Liver (tissue), 9 donors: ENCODE data around the gene PDPN. TPM values are rescaled to one million over a fixed set of nuclear protein-coding genes. Genes with fewer than 3 reads are reported as not detected.
"Not testable (repeated sequence)": the region's sequence is repeated elsewhere in the genome, so short reads cannot be mapped to it uniquely, and the experiment has no call there.

Source experiments
- DNase-seq: peaks from one replicate; pipeline ENCODE4 v3.0.0-alpha.2; 2017; ENCODE audit warnings: low spot score
- H3K27ac ChIP-seq, 2 donors: one replicate each; pipeline ENCODE4 v1.7.0; 2013; ENCODE audit warnings: inconsistent platforms in 2 of 2, low read length in 2 of 2, control low read depth in 1 of 2, low read depth in 1 of 2, mild to moderate bottlenecking in 1 of 2
- H3K27me3 ChIP-seq, 4 donors: one replicate each; pipeline versions ENCODE4 v1.6.1 to v1.7.0; 2013; ENCODE audit warnings: low read length in 3 of 4, inconsistent platforms in 1 of 4, mild to moderate bottlenecking in 1 of 4, moderate library complexity in 1 of 4; ENCODE audit not compliant: control insufficient read depth in 4 of 4, insufficient read depth in 4 of 4
- H3K36me3 ChIP-seq, 4 donors: one replicate each; pipeline versions ENCODE4 v1.6.1 to v1.7.0; 2013; ENCODE audit warnings: low read length in 3 of 4, mild to moderate bottlenecking in 3 of 4, low read depth in 1 of 4, moderate library complexity in 1 of 4; ENCODE audit not compliant: control insufficient read depth in 4 of 4, insufficient read depth in 3 of 4
- H3K4me1 ChIP-seq, 4 donors: one replicate each; pipeline versions ENCODE4 v1.6.1 to v1.7.0; 2013; ENCODE audit warnings: low read length in 3 of 4, mild to moderate bottlenecking in 3 of 4, moderate library complexity in 1 of 4; ENCODE audit not compliant: control insufficient read depth in 4 of 4, insufficient read depth in 4 of 4
- H3K4me3 ChIP-seq, 3 donors: one replicate each; pipeline versions ENCODE4 v1.6.1 to v1.7.0; 2013; ENCODE audit warnings: low read length in 3 of 3, control low read depth in 1 of 3, low read depth in 1 of 3, mild to moderate bottlenecking in 1 of 3
- H3K9ac ChIP-seq, 2 donors: one replicate each; pipeline ENCODE4 v1.7.0; 2013; ENCODE audit warnings: low read length in 2 of 2, mild to moderate bottlenecking in 2 of 2, moderate library complexity in 2 of 2, control low read depth in 1 of 2, low read depth in 1 of 2
- H3K9me3 ChIP-seq, 4 donors: one replicate each; pipeline versions ENCODE4 v1.6.1 to v1.7.0; 2013; ENCODE audit warnings: low read length in 3 of 4; ENCODE audit not compliant: control insufficient read depth in 4 of 4
- EGR1 ChIP-seq, 2 donors: IDR thresholded peaks; 2 replicates each; pipeline ENCODE4 v1.6.1; 2016 to 2018; ENCODE audit warnings: antibody characterized with exemption in 2 of 2, low read depth in 2 of 2
- FOXA1 ChIP-seq: IDR thresholded peaks from 2 replicates; pipeline ENCODE4 v1.6.1; 2016; ENCODE audit warnings: antibody characterized with exemption
- FOXA2 ChIP-seq: IDR thresholded peaks from 2 replicates; pipeline ENCODE4 v1.6.1; 2016; ENCODE audit warnings: antibody characterized with exemption
- GABPA ChIP-seq, 2 donors: IDR thresholded peaks in 1 of 2; conservative IDR thresholded peaks in 1 of 2; 2 replicates each; pipeline ENCODE4 v1.6.1; 2016; ENCODE audit warnings: antibody characterized with exemption in 2 of 2, mild to moderate bottlenecking in 1 of 2, moderate library complexity in 1 of 2
- HNF4G ChIP-seq: IDR thresholded peaks from 2 replicates; pipeline ENCODE4 v1.6.1; 2016; ENCODE audit warnings: antibody characterized with exemption
- JUND ChIP-seq, 2 donors: IDR thresholded peaks; 2 replicates each; pipeline ENCODE4 v1.6.1; 2016; ENCODE audit warnings: antibody characterized with exemption in 2 of 2
- NR2F2 ChIP-seq: IDR thresholded peaks from 2 replicates; pipeline ENCODE4 v1.6.1; 2016; ENCODE audit warnings: antibody characterized with exemption
- RAD21 ChIP-seq, 2 donors: IDR thresholded peaks; 2 replicates each; pipeline ENCODE4 v1.6.1; 2016; ENCODE audit warnings: antibody characterized with exemption in 2 of 2, mild to moderate bottlenecking in 2 of 2
- RXRA ChIP-seq, 2 donors: IDR thresholded peaks; 2 replicates each; pipeline ENCODE4 v1.6.1; 2017 to 2018; ENCODE audit warnings: antibody characterized with exemption in 2 of 2, mild to moderate bottlenecking in 1 of 2
- YY1 ChIP-seq: IDR thresholded peaks from 2 replicates; pipeline ENCODE4 v1.6.1; 2016; ENCODE audit warnings: antibody characterized with exemption, mild to moderate bottlenecking
- ZBTB33 ChIP-seq: IDR thresholded peaks from 2 replicates; pipeline ENCODE4 v1.6.1; 2016; ENCODE audit warnings: antibody characterized with exemption
- WGBS: extraction: QIAGEN DNeasy Blood & Tissue Kit; methylation state at CpG from one replicate; pipeline ENCODE4 v1.1.7; 2013; 5-methylcytosine and 5-hydroxymethylcytosine counted together
- polyA plus RNA-seq, 2 donors: library from polyadenylated mRNA; stranded (reverse) in 1 of 2; unstranded in 1 of 2; fragments of 200-250 nt in 1 of 2; fragments of >200 nt in 1 of 2; fragmentation: Nextera tagmentation in 1 of 2; extraction: Ambion mirVana in 1 of 2; gene quantifications; one replicate each; pipeline versions ENCODE4 v1.2.1 to v1.2.3, GENCODE V29; 2013 to 2015
- total RNA-seq, 2 donors: library from RNA; depleted of rRNA; stranded (reverse); fragments of >200 nt; gene quantifications; one replicate each; pipeline ENCODE4 v1.2.3, GENCODE V29; 2014
- TF ChIP-seq, protein P1 (sequence below): IDR thresholded peaks from 2 replicates; pipeline ENCODE4 v1.6.1; 2016; ENCODE audit warnings: antibody characterized with exemption
- TF ChIP-seq, protein P2 (sequence below): IDR thresholded peaks from 2 replicates; pipeline ENCODE4 v1.6.1; 2016; ENCODE audit warnings: antibody characterized with exemption
- TF ChIP-seq, protein P3 (sequence below): IDR thresholded peaks from 2 replicates; pipeline ENCODE4 v1.6.1; 2016; ENCODE audit warnings: antibody characterized with exemption, mild to moderate bottlenecking
- donor health status: healthy.
- donor health status: healthy.
- donor health status: healthy.
- donor health status: healthy.
- donor health status: healthy.

PDPN gene
- total and polyA plus RNA-seq, 4 donors = 0.09 to 0.31 (median 0.21) TPM

- Histone ChIP-seq H3K4me3 (no peak overlapping the region), H3K4me1 (no peaks in the 10 kb centered on the region), H3K9ac (no peak overlapping the region), H3K36me3 (no peaks in the 10 kb centered on the region), H3K27me3 (peaks cover 0 to 2% (median 0%) of the 10 kb centered on the region in 4 donors), H3K9me3 (no peaks in the 10 kb centered on the region), H3K27ac (no peak overlapping the region)
- no peak for TF ChIP-seq GABPA (IDR thresholded peaks at IDR 0.05 in 1 of 2, conservative IDR thresholded peaks at IDR 0.05 in 1 of 2)
- no peak for TF ChIP-seq HNF4G
- TF ChIP-seq JUND (IDR thresholded peaks at IDR 0.05) = no peak
- TF ChIP-seq NR2F2 = no peak
- no peak for TF ChIP-seq RAD21 (IDR thresholded peaks at IDR 0.05)
- TF ChIP-seq, protein P1, sequence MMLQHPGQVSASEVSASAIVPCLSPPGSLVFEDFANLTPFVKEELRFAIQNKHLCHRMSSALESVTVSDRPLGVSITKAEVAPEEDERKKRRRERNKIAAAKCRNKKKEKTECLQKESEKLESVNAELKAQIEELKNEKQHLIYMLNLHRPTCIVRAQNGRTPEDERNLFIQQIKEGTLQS = no peak
- no peak for TF ChIP-seq ZBTB33
- WGBS = 77% methylated on average over 6 of the region's 6 CpGs
- DNase-seq = no peak
Measured at GRCh38 chr1:13560541-13560940, 23.1 kb upstream of the PDPN start.

DNA sequence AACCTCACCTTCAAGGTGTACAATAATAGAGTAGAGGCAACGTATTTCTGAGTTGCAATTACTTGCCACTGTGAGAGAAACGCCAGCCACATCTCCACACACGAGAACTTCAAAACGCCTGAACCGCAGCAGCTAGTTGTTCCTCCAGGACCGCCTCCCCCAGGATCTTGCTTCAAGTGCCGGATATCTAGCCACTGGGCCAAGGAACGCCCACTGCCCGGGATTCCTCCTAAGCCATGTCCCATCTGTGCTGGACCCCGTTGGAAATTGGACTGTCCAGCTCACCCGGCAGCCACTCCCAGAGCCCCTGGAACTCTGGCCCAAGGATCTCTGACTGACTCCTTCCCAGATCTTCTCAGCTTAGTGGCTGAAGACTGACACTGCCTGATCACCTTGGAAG lies 20.7 kb upstream of the PDPN start:
- not testable (repeated sequence) for H3K36me3 ChIP-seq, H3K4me1 ChIP-seq, H3K27ac ChIP-seq, H3K4me3 ChIP-seq, H3K9ac ChIP-seq, H3K27me3 ChIP-seq, H3K9me3 ChIP-seq, DNase-seq
- WGBS = 88% methylated on average over 11 of the region's 11 CpGs

DNA sequence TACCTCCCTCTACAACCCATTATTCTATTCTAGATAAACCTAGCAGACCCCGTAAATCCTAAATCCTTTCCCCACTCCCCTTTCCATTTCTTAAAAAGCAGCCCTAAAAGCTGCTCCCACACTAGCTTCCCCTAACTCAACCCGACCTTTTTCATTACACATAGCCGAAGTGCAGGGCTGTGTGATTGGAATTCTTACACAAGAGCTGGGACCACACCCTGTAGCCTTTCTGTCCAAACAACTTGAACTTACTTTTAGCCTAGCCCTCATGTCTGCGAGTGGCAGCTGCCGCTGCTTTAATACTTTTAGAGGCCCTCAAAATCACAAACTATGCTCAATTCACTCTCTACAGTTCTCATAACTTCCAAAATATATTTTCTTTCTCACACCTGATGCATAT lies 19.6 kb upstream of the PDPN start:
- no peak overlapping the region for H3K27ac ChIP-seq
- WGBS = 74% methylated on average over 5 of the region's 5 CpGs

DNA sequence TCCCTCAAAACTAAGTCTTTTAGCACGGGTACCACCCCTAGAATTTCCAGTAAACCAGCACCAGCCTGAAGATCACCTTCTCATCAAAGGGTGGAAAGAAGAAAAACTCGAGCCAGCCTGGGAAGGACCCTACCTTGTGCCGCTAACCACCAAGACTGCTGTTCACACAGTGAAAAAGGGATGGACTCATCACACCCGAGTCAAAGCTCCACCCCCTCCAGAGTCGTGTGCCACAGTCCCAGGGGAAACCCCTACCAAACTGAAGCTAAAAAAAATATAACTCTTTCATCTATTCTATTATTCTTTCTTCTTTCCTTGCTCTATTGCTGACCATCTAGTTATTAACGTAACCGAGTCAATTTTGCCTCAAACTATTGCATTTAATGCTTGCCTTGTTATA lies 13.2 kb upstream of the PDPN start:
- H3K36me3 ChIP-seq, H3K9me3 ChIP-seq, H3K9ac ChIP-seq, H3K27ac ChIP-seq, DNase-seq, H3K4me1 ChIP-seq, H3K4me3 ChIP-seq, H3K27me3 ChIP-seq: not testable (repeated sequence)
- WGBS = 54% methylated on average over 7 of the region's 7 CpGs

More for the DNA sequence above, 19.6 kb upstream of the PDPN start:
- Histone ChIP-seq H3K9me3 (no peaks in the 10 kb centered on the region), H3K27me3 (peaks cover 0 to 3% (median 0%) of the 10 kb centered on the region in 4 donors), H3K4me1 (no peaks in the 10 kb centered on the region), H3K9ac (no peak overlapping the region), H3K4me3 (no peak overlapping the region), H3K36me3 (no peaks in the 10 kb centered on the region)
- TF ChIP-seq RAD21 (IDR thresholded peaks at IDR 0.05) = no peak
- no peak for DNase-seq

- H3K4me3 ChIP-seq = no peak overlapping the region
- 63% methylated on average over 5 of the region's 5 CpGs for WGBS
- TF ChIP-seq, protein P2, sequence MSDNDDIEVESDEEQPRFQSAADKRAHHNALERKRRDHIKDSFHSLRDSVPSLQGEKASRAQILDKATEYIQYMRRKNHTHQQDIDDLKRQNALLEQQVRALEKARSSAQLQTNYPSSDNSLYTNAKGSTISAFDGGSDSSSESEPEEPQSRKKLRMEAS = no peak
- TF ChIP-seq, protein P3, sequence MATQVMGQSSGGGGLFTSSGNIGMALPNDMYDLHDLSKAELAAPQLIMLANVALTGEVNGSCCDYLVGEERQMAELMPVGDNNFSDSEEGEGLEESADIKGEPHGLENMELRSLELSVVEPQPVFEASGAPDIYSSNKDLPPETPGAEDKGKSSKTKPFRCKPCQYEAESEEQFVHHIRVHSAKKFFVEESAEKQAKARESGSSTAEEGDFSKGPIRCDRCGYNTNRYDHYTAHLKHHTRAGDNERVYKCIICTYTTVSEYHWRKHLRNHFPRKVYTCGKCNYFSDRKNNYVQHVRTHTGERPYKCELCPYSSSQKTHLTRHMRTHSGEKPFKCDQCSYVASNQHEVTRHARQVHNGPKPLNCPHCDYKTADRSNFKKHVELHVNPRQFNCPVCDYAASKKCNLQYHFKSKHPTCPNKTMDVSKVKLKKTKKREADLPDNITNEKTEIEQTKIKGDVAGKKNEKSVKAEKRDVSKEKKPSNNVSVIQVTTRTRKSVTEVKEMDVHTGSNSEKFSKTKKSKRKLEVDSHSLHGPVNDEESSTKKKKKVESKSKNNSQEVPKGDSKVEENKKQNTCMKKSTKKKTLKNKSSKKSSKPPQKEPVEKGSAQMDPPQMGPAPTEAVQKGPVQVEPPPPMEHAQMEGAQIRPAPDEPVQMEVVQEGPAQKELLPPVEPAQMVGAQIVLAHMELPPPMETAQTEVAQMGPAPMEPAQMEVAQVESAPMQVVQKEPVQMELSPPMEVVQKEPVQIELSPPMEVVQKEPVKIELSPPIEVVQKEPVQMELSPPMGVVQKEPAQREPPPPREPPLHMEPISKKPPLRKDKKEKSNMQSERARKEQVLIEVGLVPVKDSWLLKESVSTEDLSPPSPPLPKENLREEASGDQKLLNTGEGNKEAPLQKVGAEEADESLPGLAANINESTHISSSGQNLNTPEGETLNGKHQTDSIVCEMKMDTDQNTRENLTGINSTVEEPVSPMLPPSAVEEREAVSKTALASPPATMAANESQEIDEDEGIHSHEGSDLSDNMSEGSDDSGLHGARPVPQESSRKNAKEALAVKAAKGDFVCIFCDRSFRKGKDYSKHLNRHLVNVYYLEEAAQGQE = no peak
- TF ChIP-seq RAD21 (IDR thresholded peaks at IDR 0.05) (no peak), YY1 (no peak), FOXA2 (no peak), FOXA1 (no peak), JUND (IDR thresholded peaks at IDR 0.05) (no peak), GABPA (IDR thresholded peaks at IDR 0.05 in 1 of 2, conservative IDR thresholded peaks at IDR 0.05 in 1 of 2) (no peak), HNF4G (no peak), EGR1 (IDR thresholded peaks at IDR 0.05; ENCODE audit: low read depth in 2 of 2) (no peak), RXRA (IDR thresholded peaks at IDR 0.05) (no peak)
- TF ChIP-seq, protein P1 = no peak
Measured at GRCh38 chr1:13570924-13571323, 12.7 kb upstream of the PDPN start.

More at GRCh38 chr1:13570924-13571323, 12.7 kb upstream of the PDPN start:
- Histone ChIP-seq H3K27ac (no peak overlapping the region), H3K27me3 (peaks cover 0 to 3% (median 0%) of the 10 kb centered on the region in 4 donors), H3K9ac (no peak overlapping the region), H3K9me3 (no peaks in the 10 kb centered on the region), H3K36me3 (no peaks in the 10 kb centered on the region), H3K4me1 (no peaks in the 10 kb centered on the region)
- no peak for DNase-seq
